Fibroblast of the aortic adventitia (primary cell): ENCODE data around the gene SH3GL1. TPM values are rescaled to one million over a fixed set of nuclear protein-coding genes. Genes with fewer than 3 reads are reported as not detected.

Source experiments
- DNase-seq: peaks from one replicate; pipeline ENCODE4 v3.0.0-alpha.2; 2010; ENCODE audit warnings: low read depth
- H3K4me3 ChIP-seq: 2 replicates; pipeline ENCODE4 v1.5.1; 2011; ENCODE audit warnings: low read depth, mild to moderate bottlenecking, control low read depth, low read length, moderate library complexity
- CTCF ChIP-seq: IDR thresholded peaks from 2 replicates; pipeline ENCODE4 v1.5.1; 2011; ENCODE audit warnings: mild to moderate bottlenecking, low read length, control low read depth, inconsistent platforms; ENCODE audit not compliant: insufficient read depth
- total RNA-seq: library from RNA; depleted of rRNA; stranded (reverse); fragments of >200 nt; gene quantifications from 2 replicates; pipeline ENCODE4 v1.2.3, GENCODE V29; 2012; ENCODE audit warnings: low replicate concordance

The SH3GL1 gene
- total RNA-seq, 1 donor: 97.2 TPM

GRCh38 chr19:4389511-4390016 is 10.8 kb downstream of the SH3GL1 start:
- H3K4me3 ChIP-seq: peak overlapping the region; percentile 22
- no peak for DNase-seq
- no peak for TF ChIP-seq CTCF

GRCh38 chr19:4389064-4389375 is 11.3 kb downstream of the SH3GL1 start:
- no peak for TF ChIP-seq CTCF
- no peak for DNase-seq
- no peak overlapping the region for H3K4me3 ChIP-seq

GRCh38 chr19:4388337-4389063 is 11.8 kb downstream of the SH3GL1 start:
- DNase-seq: no peak
- H3K4me3 ChIP-seq: no peak overlapping the region
- no peak for TF ChIP-seq CTCF

GRCh38 chr19:4386041-4386782 is 14.1 kb downstream of the SH3GL1 start:
- DNase-seq: no peak
- no peak overlapping the region for H3K4me3 ChIP-seq
- no peak for TF ChIP-seq CTCF

GRCh38 chr19:4385291-4386040 is 14.9 kb downstream of the SH3GL1 start:
- no peak overlapping the region for H3K4me3 ChIP-seq
- DNase-seq: no peak
- no peak for TF ChIP-seq CTCF

- no peak overlapping the region for H3K4me3 ChIP-seq
- TF ChIP-seq CTCF: no peak
- no peak for DNase-seq
Observed at GRCh38 chr19:4380254-4380727, 20.1 kb downstream of the SH3GL1 start.
